ENCODE measurements around the gene TMEM212. TPM values are rescaled to one million over a fixed set of nuclear protein-coding genes. Genes with fewer than 3 reads are reported as not detected.
A peak's percentile ranks its signal among the peaks of the same experiment; 100 is the strongest.

Gene TMEM212
- total and polyA plus RNA-seq, 9 of the 15 experiments (the other 6 are each of a cell fraction or from before 2014, with no cell fraction given): not detected

GRCh38 chr3:171797873-171798272 is 45.3 kb upstream of the TMEM212 start (continued):
- no peak for TF ChIP-seq REST (IDR thresholded peaks at IDR 0.05; ENCODE audit: borderline replicate concordance)
- no peak for TF ChIP-seq REST (CRISPR knock-in tag; IDR thresholded peaks at IDR 0.05; ENCODE audit: low read depth)
- no peak for TF ChIP-seq USF2 (CRISPR knock-in tag; IDR thresholded peaks at IDR 0.05)
- TF ChIP-seq ZNF277 (CRISPR knock-in tag; IDR thresholded peaks at IDR 0.05; ENCODE audit: borderline replicate concordance): no peak
- no peak for TF ChIP-seq DIDO1 (tag; IDR thresholded peaks at IDR 0.05; ENCODE audit: low read depth)
- peak; percentile 87 for TF ChIP-seq SMARCE1 (IDR thresholded peaks at IDR 0.05)
- peak; percentile 76; the same call in 1 of the 2 replicates for TF ChIP-seq CHAMP1 (IDR thresholded peaks at IDR 0.05)
- TF ChIP-seq MYBL2 (IDR thresholded peaks at IDR 0.05; ENCODE audit: low read depth): peak; percentile 42; the same call in 1 of the 2 replicates
- TF ChIP-seq MYBL2 (CRISPR knock-in tag; IDR thresholded peaks at IDR 0.05; ENCODE audit: borderline replicate concordance): no peak
- no peak for TF ChIP-seq SAP30 (IDR thresholded peaks at IDR 0.05; ENCODE audit: borderline replicate concordance, insufficient read depth, low read depth, low read length, poor library complexity, severe bottlenecking)
- peak; percentile 37; the same call in 1 of the 2 replicates for TF ChIP-seq FOXM1 (IDR thresholded peaks at IDR 0.05; ENCODE audit: low read depth)
- TF ChIP-seq FOXM1 (CRISPR knock-in tag; IDR thresholded peaks at IDR 0.05; ENCODE audit: low read depth): no peak
- TF ChIP-seq RBM25 (IDR thresholded peaks at IDR 0.05; ENCODE audit: low read depth, low read length, severe bottlenecking): peak; percentile 30
- TF ChIP-seq JUND (IDR thresholded peaks at IDR 0.05; ENCODE audit: borderline replicate concordance, low read depth, low read length): peak; percentile 96
- peak; percentile 96 for TF ChIP-seq JUND (tag; IDR thresholded peaks at IDR 0.05; ENCODE audit: borderline replicate concordance, low read depth, low read length)
- TF ChIP-seq TRIM24 (IDR thresholded peaks at IDR 0.05): peak in 1 of 2 experiments; percentile 47; a peak in 1 of 4 replicates
- 0 out of 2 replicates have a peak, but pooled peaks have one; percentile 17 for TF ChIP-seq HDAC2 (IDR thresholded peaks at IDR 0.05)
